ENCODE measurements around the gene ENSA.
A peak's percentile ranks its signal among the peaks of the same experiment; 100 is the strongest.
"Not testable (repeated sequence)": the region's sequence is repeated elsewhere in the genome, so short reads cannot be mapped to it uniquely, and the experiment has no call there.

The ENSA gene

GRCh38 chr1:150605451-150605731 lies 24.0 kb downstream of the ENSA start:
- H3K9ac ChIP-seq (ENCODE audit: low read depth, low read length); H3K36me3 ChIP-seq (ENCODE audit: insufficient read depth, low read length); H3K9me3 ChIP-seq (ENCODE audit: insufficient read depth, low read depth, low read length); H3K27me3 ChIP-seq (ENCODE audit: insufficient read depth, low read length); H3K4me3 ChIP-seq (ENCODE audit: low read length): not testable (repeated sequence)
- peak overlapping the region; percentile 98 for H3K27ac ChIP-seq (ENCODE audit: low read depth, low read length)
- peaks cover 28% of the 10 kb centered on the region for H3K4me1 ChIP-seq (ENCODE audit: insufficient read depth, low read length)
- 87% methylated on average over 3 of the region's 3 CpGs for WGBS

DNA sequence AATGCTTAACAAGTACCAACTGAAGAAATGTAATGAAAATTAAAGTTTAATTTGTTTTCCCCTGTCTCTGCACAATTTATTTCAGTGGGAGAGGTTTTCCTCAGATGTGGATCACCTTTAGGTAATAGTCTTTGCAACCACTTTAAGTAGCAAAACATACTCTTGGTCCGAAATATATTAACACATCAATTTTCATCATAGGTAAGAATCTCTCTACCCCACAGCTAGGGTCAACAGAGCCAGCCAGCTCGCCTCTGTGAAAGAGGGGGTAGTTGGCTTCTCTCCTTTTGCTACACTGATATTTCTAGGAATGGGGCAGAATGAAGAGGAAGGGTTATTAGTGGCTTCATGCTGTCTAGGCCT lies 25.2 kb downstream of the ENSA start:
- H3K4me3 ChIP-seq (ENCODE audit: low read length), result peak overlapping the region; percentile 26; the same call in 1 of the 2 replicates
- H3K27ac ChIP-seq (ENCODE audit: low read depth, low read length), result peak overlapping the region; percentile 98
- WGBS, result 56% methylated on average over 1 of the region's 2 CpGs
- H3K9me3 ChIP-seq (ENCODE audit: insufficient read depth, low read depth, low read length), result no peaks in the 10 kb centered on the region
- H3K4me1 ChIP-seq (ENCODE audit: insufficient read depth, low read length), result peaks cover 18% of the 10 kb centered on the region
- peaks cover 7% of the 10 kb centered on the region; the same call in 1 of the 2 replicates for H3K36me3 ChIP-seq (ENCODE audit: insufficient read depth, low read length)
- peak overlapping the region; percentile 75 for H3K9ac ChIP-seq (ENCODE audit: low read depth, low read length)
- H3K27me3 ChIP-seq (ENCODE audit: insufficient read depth, low read length), result no peaks in the 10 kb centered on the region

DNA sequence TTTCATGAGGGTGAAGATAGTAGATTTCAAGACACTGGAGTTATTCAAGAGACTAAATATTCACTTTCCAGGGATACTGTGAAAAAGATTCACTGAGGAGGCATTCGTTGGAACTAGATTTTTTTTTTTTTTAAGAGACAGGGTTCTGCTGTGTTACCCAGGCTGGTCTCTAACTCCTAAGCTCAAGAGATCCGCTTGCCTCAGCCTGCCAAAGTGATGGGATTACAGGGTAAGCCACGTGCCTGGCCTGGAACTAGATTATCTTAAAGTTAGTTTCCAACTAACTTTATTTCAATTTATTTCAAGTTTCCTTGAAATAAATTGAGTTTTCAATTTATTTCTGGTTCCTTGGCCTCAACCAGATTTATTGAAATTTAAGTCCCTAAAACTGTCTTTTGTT lies 25.7 kb downstream of the ENSA start:
- Histone ChIP-seq H3K27ac (ENCODE audit: low read depth, low read length) (peak overlapping the region; percentile 98), H3K27me3 (ENCODE audit: insufficient read depth, low read length) (no peaks in the 10 kb centered on the region), H3K9me3 (ENCODE audit: insufficient read depth, low read depth, low read length) (no peaks in the 10 kb centered on the region), H3K4me3 (ENCODE audit: low read length) (no peak overlapping the region), H3K36me3 (ENCODE audit: insufficient read depth, low read length) (0 out of 2 replicates have a peak, but pooled peaks cover 4% of the 10 kb centered on the region), H3K9ac (ENCODE audit: low read depth, low read length) (peak overlapping the region; percentile 75; the same call in 1 of the 2 replicates), H3K4me1 (ENCODE audit: insufficient read depth, low read length) (peaks cover 16% of the 10 kb centered on the region)
- WGBS, result 61% methylated on average over 3 of the region's 3 CpGs

GRCh38 chr1:150602372-150602771 lies 27.0 kb downstream of the ENSA start:
- WGBS, result 96% methylated on average over 10 of the region's 12 CpGs
- H3K9me3 ChIP-seq (ENCODE audit: insufficient read depth, low read depth, low read length); H3K36me3 ChIP-seq (ENCODE audit: insufficient read depth, low read length); H3K9ac ChIP-seq (ENCODE audit: low read depth, low read length); H3K27me3 ChIP-seq (ENCODE audit: insufficient read depth, low read length); H3K4me3 ChIP-seq (ENCODE audit: low read length); H3K27ac ChIP-seq (ENCODE audit: low read depth, low read length): not testable (repeated sequence)
- H3K4me1 ChIP-seq (ENCODE audit: insufficient read depth, low read length), result peaks cover 16% of the 10 kb centered on the region

- no peaks in the 10 kb centered on the region for H3K27me3 ChIP-seq (ENCODE audit: insufficient read depth, low read length)
- 0 out of 2 replicates have a peak, but pooled peaks cover 4% of the 10 kb centered on the region for H3K36me3 ChIP-seq (ENCODE audit: insufficient read depth, low read length)
- peaks cover 16% of the 10 kb centered on the region for H3K4me1 ChIP-seq (ENCODE audit: insufficient read depth, low read length)
- no peak overlapping the region for H3K9ac ChIP-seq (ENCODE audit: low read depth, low read length)
- H3K27ac ChIP-seq (ENCODE audit: low read depth, low read length), result no peak overlapping the region
- H3K9me3 ChIP-seq (ENCODE audit: insufficient read depth, low read depth, low read length), result no peaks in the 10 kb centered on the region
- H3K4me3 ChIP-seq (ENCODE audit: low read length), result no peak overlapping the region
Observed at GRCh38 chr1:150601540-150601939, 27.9 kb downstream of the ENSA start.

- not testable (repeated sequence) for H3K4me1 ChIP-seq (ENCODE audit: insufficient read depth, low read length); H3K27me3 ChIP-seq (ENCODE audit: insufficient read depth, low read length); H3K36me3 ChIP-seq (ENCODE audit: insufficient read depth, low read length); H3K9me3 ChIP-seq (ENCODE audit: insufficient read depth, low read depth, low read length); H3K4me3 ChIP-seq (ENCODE audit: low read length); H3K27ac ChIP-seq (ENCODE audit: low read depth, low read length); H3K9ac ChIP-seq (ENCODE audit: low read depth, low read length)
- WGBS, result 97% methylated on average over 4 of the region's 4 CpGs
Observed at GRCh38 chr1:150598346-150598745, 31.1 kb downstream of the ENSA start.

- Histone ChIP-seq H3K4me3 (ENCODE audit: low read length) (no peak overlapping the region), H3K9ac (ENCODE audit: low read depth, low read length) (no peak overlapping the region), H3K9me3 (ENCODE audit: insufficient read depth, low read depth, low read length) (no peaks in the 10 kb centered on the region), H3K27me3 (ENCODE audit: insufficient read depth, low read length) (no peaks in the 10 kb centered on the region), H3K4me1 (ENCODE audit: insufficient read depth, low read length) (no peaks in the 10 kb centered on the region), H3K36me3 (ENCODE audit: insufficient read depth, low read length) (0 out of 2 replicates have a peak, but pooled peaks cover 4% of the 10 kb centered on the region), H3K27ac (ENCODE audit: low read depth, low read length) (no peak overlapping the region)
- 92% methylated on average over 3 of the region's 3 CpGs for WGBS
Observed at GRCh38 chr1:150596976-150597375, 32.4 kb downstream of the ENSA start.

- no peaks in the 10 kb centered on the region for H3K27me3 ChIP-seq (ENCODE audit: insufficient read depth, low read length)
- H3K27ac ChIP-seq (ENCODE audit: low read depth, low read length), result no peak overlapping the region
- H3K4me1 ChIP-seq (ENCODE audit: insufficient read depth, low read length), result no peaks in the 10 kb centered on the region
- 0 out of 2 replicates have a peak, but pooled peaks cover 4% of the 10 kb centered on the region for H3K36me3 ChIP-seq (ENCODE audit: insufficient read depth, low read length)
- no peaks in the 10 kb centered on the region for H3K9me3 ChIP-seq (ENCODE audit: insufficient read depth, low read depth, low read length)
- H3K9ac ChIP-seq (ENCODE audit: low read depth, low read length), result no peak overlapping the region
- 97% methylated on average over 7 of the region's 7 CpGs for WGBS
- H3K4me3 ChIP-seq (ENCODE audit: low read length), result no peak overlapping the region
Observed at GRCh38 chr1:150596095-150596892, 33.1 kb downstream of the ENSA start.

DNA sequence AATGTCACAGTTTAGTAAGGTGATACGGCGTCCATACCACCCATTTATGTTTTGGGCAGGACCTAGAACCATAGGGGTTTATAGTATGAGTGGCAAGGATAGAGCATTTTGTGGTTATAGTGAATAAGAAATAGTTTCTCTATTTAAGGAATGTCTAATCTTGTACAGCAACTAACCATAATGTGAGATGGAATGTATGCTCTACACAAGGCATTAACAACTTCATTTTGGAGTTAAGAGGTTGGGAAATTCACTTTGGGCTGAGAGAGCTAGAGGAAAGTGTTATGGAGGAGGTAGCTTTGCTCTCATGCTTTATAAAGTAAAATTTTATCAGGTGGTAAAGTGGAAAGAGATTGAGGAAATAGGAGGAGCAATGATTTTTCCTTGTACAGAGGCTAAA lies 47.0 kb downstream of the ENSA start:
- H3K4me1 ChIP-seq (ENCODE audit: insufficient read depth, low read length), result 0 out of 2 replicates have a peak, but pooled peaks cover 3% of the 10 kb centered on the region
- H3K4me3 ChIP-seq (ENCODE audit: low read length), result no peak overlapping the region
- no peaks in the 10 kb centered on the region for H3K9me3 ChIP-seq (ENCODE audit: insufficient read depth, low read depth, low read length)
- no peaks in the 10 kb centered on the region for H3K27me3 ChIP-seq (ENCODE audit: insufficient read depth, low read length)
- H3K36me3 ChIP-seq (ENCODE audit: insufficient read depth, low read length), result peaks cover 15% of the 10 kb centered on the region
- no peak overlapping the region for H3K27ac ChIP-seq (ENCODE audit: low read depth, low read length)
- H3K9ac ChIP-seq (ENCODE audit: low read depth, low read length), result no peak overlapping the region
- WGBS, result 100% methylated on average over 2 of the region's 2 CpGs

GRCh38 chr1:150581962-150582361 lies 47.5 kb downstream of the ENSA start:
- H3K27me3 ChIP-seq (ENCODE audit: insufficient read depth, low read length); H3K4me1 ChIP-seq (ENCODE audit: insufficient read depth, low read length); H3K9me3 ChIP-seq (ENCODE audit: insufficient read depth, low read depth, low read length); H3K4me3 ChIP-seq (ENCODE audit: low read length); H3K9ac ChIP-seq (ENCODE audit: low read depth, low read length); H3K27ac ChIP-seq (ENCODE audit: low read depth, low read length): not testable (repeated sequence)
- 96% methylated on average over 13 of the region's 14 CpGs for WGBS
- H3K36me3 ChIP-seq (ENCODE audit: insufficient read depth, low read length), result peaks cover 19% of the 10 kb centered on the region

DNA sequence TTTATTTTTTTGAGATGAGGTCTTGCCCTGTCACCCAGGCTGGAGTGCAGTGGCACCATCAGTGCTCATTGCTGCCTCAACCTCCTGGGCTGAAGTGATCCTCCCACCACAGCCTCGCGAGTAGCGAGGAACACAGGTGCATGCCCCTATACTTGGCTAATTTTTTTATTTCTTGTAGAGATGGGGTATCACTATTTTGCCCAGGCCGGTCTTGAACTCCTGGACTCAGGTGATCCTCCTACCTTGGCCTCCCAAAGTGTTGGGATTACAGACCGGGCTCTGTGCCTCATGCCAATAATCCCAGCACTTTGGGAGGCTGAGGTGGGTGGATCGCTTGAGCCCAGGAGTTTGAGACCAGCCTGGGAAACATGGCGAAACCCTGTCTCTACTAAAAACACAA lies 48.0 kb downstream of the ENSA start:
- H3K4me3 ChIP-seq (ENCODE audit: low read length); H3K27me3 ChIP-seq (ENCODE audit: insufficient read depth, low read length); H3K9me3 ChIP-seq (ENCODE audit: insufficient read depth, low read depth, low read length); H3K4me1 ChIP-seq (ENCODE audit: insufficient read depth, low read length); H3K27ac ChIP-seq (ENCODE audit: low read depth, low read length); H3K9ac ChIP-seq (ENCODE audit: low read depth, low read length): not testable (repeated sequence)
- H3K36me3 ChIP-seq (ENCODE audit: insufficient read depth, low read length), result peaks cover 24% of the 10 kb centered on the region
- WGBS, result 96% methylated on average over 7 of the region's 7 CpGs

DNA sequence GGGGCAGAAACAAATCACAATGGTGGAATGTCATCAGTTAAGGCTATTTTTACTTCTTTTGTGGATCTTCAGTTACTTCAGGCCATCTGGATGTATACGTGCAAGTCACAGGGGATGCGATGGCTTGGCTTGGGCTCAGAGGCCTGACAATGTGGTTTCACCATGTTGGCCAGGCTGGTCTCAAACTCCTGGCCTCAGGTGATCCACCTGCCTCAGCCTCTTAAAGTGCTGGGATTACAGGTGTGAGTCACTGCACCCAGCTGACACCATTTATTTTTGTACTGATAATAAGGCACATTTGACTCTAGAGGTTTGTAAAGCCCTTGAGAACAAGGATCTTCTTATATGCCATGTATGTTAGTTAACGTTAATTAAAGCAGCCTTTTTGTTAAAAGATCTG lies 48.4 kb downstream of the ENSA start:
- H3K9ac ChIP-seq (ENCODE audit: low read depth, low read length); H3K27ac ChIP-seq (ENCODE audit: low read depth, low read length): not testable (repeated sequence)
- WGBS, result 97% methylated on average over 3 of the region's 3 CpGs

More for the DNA sequence above, 48.4 kb downstream of the ENSA start:
- H3K4me3 ChIP-seq (ENCODE audit: low read length); H3K9me3 ChIP-seq (ENCODE audit: insufficient read depth, low read depth, low read length); H3K4me1 ChIP-seq (ENCODE audit: insufficient read depth, low read length); H3K27me3 ChIP-seq (ENCODE audit: insufficient read depth, low read length): not testable (repeated sequence)
- peaks cover 29% of the 10 kb centered on the region for H3K36me3 ChIP-seq (ENCODE audit: insufficient read depth, low read length)
